ENCODE results near the gene ZNF614. TPM values are rescaled to one million over a fixed set of nuclear protein-coding genes. Genes with fewer than 3 reads are reported as not detected.

The ZNF614 gene
- total and polyA plus RNA-seq, 9 of the 15 experiments (the other 6 are each of a cell fraction or from before 2014, with no cell fraction given): 4.9 to 16.3 (median 11.4) TPM

GRCh38 chr19:52007806-52008557 lies 20.2 kb downstream of the ZNF614 start, which contains the start of gene ZNF615 (continued):
- TF ChIP-seq ZNF398 (CRISPR knock-in tag; IDR thresholded peaks at IDR 0.05): no peak
- TF ChIP-seq ZNF184 (CRISPR knock-in tag; IDR thresholded peaks at IDR 0.05): no peak
- TF ChIP-seq ATF3 (IDR thresholded peaks at IDR 0.05): no peak
- no peak for TF ChIP-seq ATF3 (CRISPR knock-in tag; conservative IDR thresholded peaks at IDR 0.05)
- peak; percentile 30; the same call in 1 of the 2 replicates for TF ChIP-seq OTX1 (CRISPR knock-in tag; IDR thresholded peaks at IDR 0.05)
- TF ChIP-seq ZFX (CRISPR knock-in tag; IDR thresholded peaks at IDR 0.05): 0 out of 2 replicates have a peak, but pooled peaks have one; percentile 20
- no peak for TF ChIP-seq KLF1 (tag; IDR thresholded peaks at IDR 0.05)
- TF ChIP-seq E2F1 (CRISPR knock-in tag; IDR thresholded peaks at IDR 0.05): peak; percentile 22; the same call in 1 of the 2 replicates
- no peak for TF ChIP-seq PRMT5 (CRISPR knock-in tag; IDR thresholded peaks at IDR 0.05)
- no peak for TF ChIP-seq ZNF695 (CRISPR knock-in tag; IDR thresholded peaks at IDR 0.05)
- peak; percentile 60 for TF ChIP-seq POLR2A (conservative IDR thresholded peaks at IDR 0.05)
- TF ChIP-seq TRIM25 (IDR thresholded peaks at IDR 0.05; ENCODE audit: borderline replicate concordance): no peak
- TF ChIP-seq PTBP1 (IDR thresholded peaks at IDR 0.05; ENCODE audit: low read depth, low read length): no peak
- TF ChIP-seq CBFA2T2 (conservative IDR thresholded peaks at IDR 0.05): no peak
- TF ChIP-seq ELF4 (CRISPR knock-in tag; IDR thresholded peaks at IDR 0.05): no peak
- TF ChIP-seq ZSCAN29 (IDR thresholded peaks at IDR 0.05): no peak
- no peak for TF ChIP-seq TSHZ1 (CRISPR knock-in tag; IDR thresholded peaks at IDR 0.05)
- TF ChIP-seq ZNF431 (CRISPR knock-in tag; IDR thresholded peaks at IDR 0.05): no peak
- TF ChIP-seq TAF9B (IDR thresholded peaks at IDR 0.05; ENCODE audit: partially characterized antibody): peak; percentile 6
- TF ChIP-seq CAMTA2 (CRISPR knock-in tag; conservative IDR thresholded peaks at IDR 0.05): 0 out of 2 replicates have a peak, but pooled peaks have one; percentile 31

Measured in K562 (cell line).